Adrenal gland (tissue), 12 donors: ENCODE results near the gene SLC19A3. TPM values are rescaled to one million over a fixed set of nuclear protein-coding genes. Genes with fewer than 3 reads are reported as not detected.
A peak's percentile ranks its signal among the peaks of the same experiment; 100 is the strongest.

Source experiments
- DNase-seq, 7 donors: peaks; one replicate each; pipeline ENCODE4 v3.0.0-alpha.2; 2019 to 2020
- H3K27ac ChIP-seq, 5 donors: fragments of 200-600 bp; sonication (generic) in 4 of 5; 1 replicate in 3 of 5; 2 replicates in 2 of 5; pipeline versions ENCODE4 v1.5.1 to v1.8.0; 2016 to 2020; ENCODE audit warnings: mild to moderate bottlenecking in 1 of 5
- H3K27me3 ChIP-seq: fragments of 200-600 bp; 2 replicates; pipeline ENCODE4 v1.8.0; 2021
- H3K36me3 ChIP-seq, 2 donors: fragments of 200-600 bp; replicated peaks in 1 of 2; 1 replicate in 1 of 2; 2 replicates in 1 of 2; pipeline versions ENCODE4 v1.5.1 to v1.8.0; 2018 to 2022
- H3K4me1 ChIP-seq, 2 donors: fragments of 200-600 bp; replicated peaks in 1 of 2; 1 replicate in 1 of 2; 2 replicates in 1 of 2; pipeline versions ENCODE4 v1.5.1 to v1.8.0; 2018 to 2021
- H3K4me3 ChIP-seq, 4 donors: fragments of 200-600 bp; sonication (generic) in 3 of 4; one replicate each; pipeline ENCODE4 v1.5.1; 2016 to 2018
- H3K9me3 ChIP-seq, 3 donors: fragments of 200-600 bp; sonication (generic) in 1 of 3; replicated peaks in 1 of 3; 1 replicate in 2 of 3; 2 replicates in 1 of 3; pipeline versions ENCODE4 v1.5.1 to v1.8.0; 2016 to 2021
- POLR2A ChIP-seq, 2 donors: fragments of 450-650 bp; IDR thresholded peaks; one replicate each; pipeline ENCODE4 v1.6.1; 2017; ENCODE audit warnings: antibody characterized with exemption in 2 of 2, mild to moderate bottlenecking in 2 of 2, moderate library complexity in 1 of 2
- WGBS, 4 donors: extraction: QIAGEN DNeasy Blood & Tissue Kit in 2 of 4; methylation state at CpG; one replicate each; pipeline versions ENCODE4 v1.1.5 to v1.1.7; 2013 to 2017; 5-methylcytosine and 5-hydroxymethylcytosine counted together
- intact Hi-C, 2 donors: fragments of 100-400 bp; cut with DNase I; formaldehyde crosslinking; loops; one replicate each; pipeline versions ENCODE4 v1.14.1 to v1.15.0; 2022 to 2023
- polyA plus RNA-seq, 3 donors: library from polyadenylated mRNA; stranded (reverse); fragments of 200-250 nt in 2 of 3; fragments of 350-450 nt in 1 of 3; fragmentation: Illumina TruSeq in 1 of 3; extraction: RNeasy Lipid Tissue Mini Kit (QIAGEN cat#74804) in 1 of 3; gene quantifications; one replicate each; pipeline ENCODE4 v1.2.3, GENCODE V29; 2013 to 2014
- total RNA-seq, 9 donors: library from RNA; depleted of rRNA in 4 of 9; stranded (reverse); fragments of >200 nt in 4 of 9; fragments of 120-200 nt in 1 of 9; fragmentation: NEBNext Ultra II Directional in 1 of 9; extraction: Animal tissue kit (Norgen Biotek cat#: 25700) in 1 of 9; gene quantifications; one replicate each; pipeline versions ENCODE4 v1.1.0 to v1.2.4, GENCODE V29; 2013 to 2023
- TF ChIP-seq, protein P1 (sequence below), 6 experiments: fragments of 450-650 bp in 4 of 6; fragments of 200-600 bp in 2 of 6; sonication (generic) in 1 of 6; IDR thresholded peaks; 1 replicate in 5 of 6; 2 replicates in 1 of 6; pipeline versions ENCODE4 v1.5.1 to v1.8.0; 2016 to 2021; ENCODE audit warnings: antibody characterized with exemption in 6 of 6, mild to moderate bottlenecking in 2 of 6, moderate library complexity in 1 of 6
- donor health status: healthy with polysubstance abuse.
- donor health status: Bipolar disorder and iron deficiency.
- donor health status: DM: yes; HTN: yes; CAD: no.
- donor health status: DM: no; HTN: no; CAD: no.
- donor health status: DM: no; HTN: no; CAD: no.
- donor health status: DM: yes; HTN: yes; CAD: no.

SLC19A3 gene
- total and polyA plus RNA-seq, 12 donors: 0.18 to 7.9 (median 0.97) TPM; not detected in 1

DNA sequence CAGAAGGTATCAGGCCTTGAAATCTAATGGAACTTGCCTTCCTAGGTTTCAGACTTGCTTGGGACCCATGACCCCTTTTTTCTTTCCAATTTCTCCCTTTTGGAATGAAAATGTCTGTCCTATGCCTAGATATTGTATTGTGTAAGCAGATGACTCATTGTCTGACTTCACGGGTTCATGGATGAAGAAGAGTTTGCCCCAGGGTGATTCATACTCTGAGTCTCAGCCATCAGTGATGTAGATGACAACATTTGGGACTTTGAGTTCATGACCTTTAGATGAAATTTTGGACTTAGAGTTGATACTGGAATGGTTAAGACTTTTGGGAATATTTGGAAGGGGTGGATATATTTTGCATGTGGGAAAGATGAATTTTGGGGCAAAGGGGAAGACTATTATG, 62.4 kb downstream of the SLC19A3 start:
- peak; percentile 30 to 76 (median 63) for DNase-seq
- Histone ChIP-seq H3K27ac (no peak overlapping the region), H3K27me3 (no peaks in the 10 kb centered on the region), H3K9me3 (no peaks in the 10 kb centered on the region), H3K36me3 (no peaks in the 10 kb centered on the region), H3K4me1 (peaks cover 0 to 8% of the 10 kb centered on the region in 2 donors), H3K4me3 (no peak overlapping the region)
- intact Hi-C loops: loop anchor here (5.0 to 10.0 kb wide), 2 partner anchors 109 to 112 kb away; no protein-coding TSS in a partner anchor
- WGBS, 4 donors: 6 to 26% (median 18%) methylated on average over 1 of the region's 1 CpG
- no peak for TF ChIP-seq POLR2A (IDR thresholded peaks at IDR 0.05)
- TF ChIP-seq, protein P1, sequence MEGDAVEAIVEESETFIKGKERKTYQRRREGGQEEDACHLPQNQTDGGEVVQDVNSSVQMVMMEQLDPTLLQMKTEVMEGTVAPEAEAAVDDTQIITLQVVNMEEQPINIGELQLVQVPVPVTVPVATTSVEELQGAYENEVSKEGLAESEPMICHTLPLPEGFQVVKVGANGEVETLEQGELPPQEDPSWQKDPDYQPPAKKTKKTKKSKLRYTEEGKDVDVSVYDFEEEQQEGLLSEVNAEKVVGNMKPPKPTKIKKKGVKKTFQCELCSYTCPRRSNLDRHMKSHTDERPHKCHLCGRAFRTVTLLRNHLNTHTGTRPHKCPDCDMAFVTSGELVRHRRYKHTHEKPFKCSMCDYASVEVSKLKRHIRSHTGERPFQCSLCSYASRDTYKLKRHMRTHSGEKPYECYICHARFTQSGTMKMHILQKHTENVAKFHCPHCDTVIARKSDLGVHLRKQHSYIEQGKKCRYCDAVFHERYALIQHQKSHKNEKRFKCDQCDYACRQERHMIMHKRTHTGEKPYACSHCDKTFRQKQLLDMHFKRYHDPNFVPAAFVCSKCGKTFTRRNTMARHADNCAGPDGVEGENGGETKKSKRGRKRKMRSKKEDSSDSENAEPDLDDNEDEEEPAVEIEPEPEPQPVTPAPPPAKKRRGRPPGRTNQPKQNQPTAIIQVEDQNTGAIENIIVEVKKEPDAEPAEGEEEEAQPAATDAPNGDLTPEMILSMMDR (IDR thresholded peaks at IDR 0.05): no peak

DNA sequence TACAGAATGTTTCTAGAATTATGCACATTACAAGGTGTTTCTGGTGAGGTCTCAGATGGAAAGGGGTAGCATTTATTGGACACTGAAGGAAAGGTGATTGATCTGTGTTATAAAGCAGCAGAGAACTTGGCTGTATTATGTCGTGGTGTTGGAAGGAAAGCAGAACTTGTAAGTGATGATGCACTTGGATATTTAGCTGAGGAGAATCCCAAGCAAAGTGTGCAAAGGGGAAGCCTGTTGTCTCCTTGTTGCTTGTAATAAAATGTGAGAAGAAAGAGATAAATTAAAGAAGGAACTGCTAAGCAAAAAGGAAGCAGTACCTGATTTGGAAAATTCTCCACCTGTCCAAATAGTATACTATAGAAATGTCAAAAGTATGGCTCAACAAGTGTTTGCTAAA, 63.4 kb downstream of the SLC19A3 start:
- TF ChIP-seq POLR2A (IDR thresholded peaks at IDR 0.05): no peak
- TF ChIP-seq, protein P1 (IDR thresholded peaks at IDR 0.05): no peak
- no peak for DNase-seq
- intact Hi-C loops: loop anchor here in 1 of 2 donors (10.0 kb wide), 1 partner anchor 110 kb away; no protein-coding TSS in a partner anchor
- Histone ChIP-seq H3K9me3 (no peaks in the 10 kb centered on the region), H3K27ac (no peak overlapping the region), H3K4me1 (peaks cover 0 to 8% of the 10 kb centered on the region in 2 donors), H3K36me3 (no peaks in the 10 kb centered on the region), H3K27me3 (no peaks in the 10 kb centered on the region), H3K4me3 (no peak overlapping the region)
- 61 to 83% (median 75%) methylated on average over 1 of the region's 1 CpG for WGBS, 4 donors

DNA sequence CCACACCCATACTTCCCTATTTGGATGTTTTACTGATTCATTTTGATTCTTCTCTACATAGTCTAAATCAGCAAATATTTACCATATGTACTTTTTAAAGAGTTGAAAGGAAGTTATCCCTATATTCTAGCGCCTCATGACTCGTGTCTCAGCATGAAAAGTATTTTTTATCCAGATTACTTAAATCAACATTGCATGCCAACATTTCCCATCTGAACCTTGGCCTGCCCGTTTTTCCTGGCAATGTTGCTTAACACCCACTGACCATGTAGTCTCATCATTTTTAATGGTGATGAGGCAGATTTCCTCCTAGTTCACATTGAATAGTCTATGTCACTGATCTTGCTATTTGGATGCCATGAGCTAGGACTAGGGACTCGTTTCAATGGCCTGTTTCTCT, 64.4 kb downstream of the SLC19A3 start:
- Histone ChIP-seq H3K9me3 (no peaks in the 10 kb centered on the region), H3K27me3 (no peaks in the 10 kb centered on the region), H3K4me1 (peaks cover 0 to 8% of the 10 kb centered on the region in 2 donors), H3K36me3 (no peaks in the 10 kb centered on the region), H3K4me3 (no peak overlapping the region), H3K27ac (peak overlapping the region in 1 of 5 donors; percentile 13)
- intact Hi-C loops: loop anchor here in 1 of 2 donors (10.0 kb wide), 1 partner anchor 111 kb away; no protein-coding TSS in a partner anchor
- 30 to 51% (median 43%) methylated on average over 4 of the region's 4 CpGs for WGBS, 4 donors
- peak in 3 of 7 donors; percentile 23 to 45 (median 34) for DNase-seq
- no peak for TF ChIP-seq POLR2A (IDR thresholded peaks at IDR 0.05)
- TF ChIP-seq, protein P1 (IDR thresholded peaks at IDR 0.05): no peak

DNA sequence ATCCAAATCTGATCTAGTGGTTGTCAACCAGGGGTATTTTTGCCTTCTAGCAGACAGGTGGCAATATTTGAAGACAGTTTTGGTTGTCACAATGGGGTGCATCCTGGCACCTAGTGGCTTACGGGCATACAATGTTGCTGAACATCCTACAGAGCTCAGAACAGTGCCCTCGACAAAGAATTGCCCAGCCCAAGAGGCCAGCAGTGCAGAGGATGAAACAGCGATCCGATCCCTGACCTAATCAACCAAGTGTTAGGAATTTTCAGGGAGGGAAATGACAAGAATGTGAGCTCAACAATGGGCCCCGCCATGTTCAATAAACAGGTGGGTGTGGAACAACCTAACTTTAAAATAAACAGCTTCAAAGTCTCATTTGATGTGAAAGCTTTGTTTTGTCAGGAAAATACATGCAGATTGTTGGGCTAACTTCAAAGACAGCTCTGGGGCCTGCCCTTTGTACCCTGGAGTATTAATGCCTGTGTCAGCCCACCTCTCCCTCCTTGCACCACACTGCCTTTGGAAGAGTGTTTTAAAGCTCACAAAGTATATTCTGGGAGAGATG, 73.8 kb downstream of the SLC19A3 start:
- intact Hi-C loops: no loop called here
- WGBS, 4 donors: 87 to 95% (median 91%) methylated on average over 5 of the region's 5 CpGs
- Histone ChIP-seq H3K27ac (no peak overlapping the region), H3K4me1 (no peaks in the 10 kb centered on the region), H3K27me3 (no peaks in the 10 kb centered on the region), H3K36me3 (no peaks in the 10 kb centered on the region), H3K4me3 (no peak overlapping the region), H3K9me3 (no peaks in the 10 kb centered on the region)
- no peak for TF ChIP-seq POLR2A (IDR thresholded peaks at IDR 0.05)
- TF ChIP-seq, protein P1 (IDR thresholded peaks at IDR 0.05): no peak
- DNase-seq: no peak
